HS-27A (cell line): Measurements from ENCODE around the gene TRMT11.

ENCODE experiments used
- DNase-seq: peaks from one replicate; pipeline ENCODE4 v3.0.0-alpha.2; 2012; ENCODE audit warnings: low read depth, missing footprints

Gene TRMT11

DNA sequence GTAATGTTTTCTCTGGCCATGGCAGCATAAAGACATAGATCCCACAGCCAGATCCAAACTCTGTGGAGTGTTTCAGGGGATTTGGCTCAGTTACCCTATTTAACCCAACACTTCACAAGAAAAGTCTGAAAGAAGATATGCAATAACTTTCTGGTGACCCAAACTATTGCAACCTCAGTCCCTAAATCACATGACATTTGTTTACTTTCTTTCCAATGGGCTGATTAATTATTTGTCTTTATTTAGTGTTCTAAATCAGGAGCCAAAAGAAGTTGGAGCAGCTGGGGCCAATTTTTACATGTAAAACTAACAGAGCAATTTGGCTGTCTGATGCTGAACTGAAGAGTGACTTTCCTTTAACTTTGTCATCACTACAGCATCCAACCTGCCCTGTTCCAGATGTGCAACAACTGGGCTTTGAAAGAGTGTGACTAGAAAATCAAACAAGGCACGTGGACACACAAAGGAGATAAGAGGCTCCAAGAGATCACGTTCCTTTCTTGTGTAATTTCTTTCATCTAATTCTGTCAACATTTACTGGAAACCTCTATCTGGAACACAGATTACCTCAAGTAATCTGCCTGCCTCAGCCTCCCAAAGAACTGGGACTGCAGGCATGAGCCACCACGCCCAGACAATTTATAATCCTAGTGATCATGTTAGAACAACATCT is 90.8 kb downstream of the TRMT11 start:
- no peak for DNase-seq

DNA sequence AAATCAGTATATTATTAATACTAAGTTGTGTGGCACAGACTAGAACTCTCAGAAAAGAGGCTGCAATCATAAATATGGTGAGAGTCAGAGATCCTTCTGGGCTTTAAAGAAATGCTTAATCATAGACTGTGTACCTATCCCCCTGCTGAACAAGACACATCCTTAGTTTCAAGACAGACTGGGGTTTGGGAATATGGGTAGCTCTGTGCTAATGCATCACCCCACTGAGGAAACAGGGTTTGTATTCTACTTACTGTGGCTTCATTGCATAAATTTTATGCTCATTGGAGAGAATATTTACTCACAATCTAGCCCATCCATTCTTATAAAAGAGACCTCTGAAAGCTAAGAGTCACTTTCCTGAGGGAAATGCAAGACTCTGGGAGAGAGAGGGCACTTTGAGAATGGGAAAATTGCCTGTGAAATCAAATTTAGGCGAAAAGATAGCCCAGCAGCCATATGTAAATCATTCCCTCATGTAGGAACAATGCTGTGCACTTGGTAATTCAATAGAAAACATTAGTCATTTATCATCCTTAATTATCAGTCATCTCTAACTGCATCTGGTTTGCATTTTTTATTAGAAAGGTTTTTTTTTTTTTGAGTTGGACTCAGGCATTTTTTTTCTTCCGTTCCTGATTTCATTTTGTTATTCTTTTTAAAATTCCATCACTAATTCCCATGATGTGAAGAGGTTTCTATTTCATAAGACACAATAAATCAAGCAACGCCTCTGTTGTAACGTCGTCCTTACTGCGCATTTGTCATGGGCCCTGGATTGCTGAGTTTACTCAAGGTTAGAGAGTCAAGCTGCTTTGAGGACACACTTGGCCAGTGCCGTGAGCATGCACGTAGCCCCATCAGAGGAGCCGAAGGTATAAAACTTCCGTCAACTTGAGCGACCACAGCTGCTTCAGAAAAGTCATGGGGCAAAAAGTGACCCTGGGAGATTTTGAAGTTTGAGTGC is 91.8 kb downstream of the TRMT11 start:
- no peak for DNase-seq

DNA sequence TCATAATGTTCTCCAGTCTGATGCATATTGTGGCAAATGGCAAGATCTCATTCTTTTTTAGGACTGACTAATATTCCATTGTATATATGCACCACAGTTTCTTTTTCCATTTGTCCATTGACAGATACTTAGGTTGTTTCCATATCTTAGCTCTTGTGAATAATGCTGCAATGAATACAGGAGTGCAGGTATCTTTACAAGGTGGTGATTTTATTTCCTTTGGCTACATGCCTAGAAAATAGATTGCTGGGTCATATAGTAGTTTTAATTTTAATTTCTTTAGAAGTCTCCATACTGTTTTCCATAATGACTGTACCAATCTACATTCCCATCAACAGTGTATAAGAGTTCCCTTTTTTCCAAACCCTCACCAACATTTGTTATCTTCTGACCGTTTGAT is 97.5 kb downstream of the TRMT11 start:
- DNase-seq, result no peak

- no peak for DNase-seq
Measured at GRCh38 chr6:126086560-126086959, 100.2 kb downstream of the TRMT11 start.
